DND-41 (cell line): ENCODE data around the gene PRND.

Experiments
- ATAC-seq: fragments of 200-7000 bp; cut with Tn5 transposase; 3 replicates; pipeline ENCODE4 v1.9.1; 2021; ENCODE audit warnings: low read depth; ENCODE audit not compliant: insufficient read depth
- DNase-seq: peaks from one replicate; pipeline ENCODE4 v3.0.0-alpha.2; 2020
- H2AFZ ChIP-seq: 2 replicates; pipeline ENCODE4 v1.6.0; 2012; ENCODE audit warnings: low read depth, low read length
- H3K27ac ChIP-seq: 2 replicates; pipeline ENCODE4 v1.5.1; 2012; ENCODE audit warnings: low read length, inconsistent platforms
- H3K27me3 ChIP-seq: fragments of 200-600 bp; sonication (generic); 2 replicates; pipeline ENCODE4 v1.6.0; 2012; ENCODE audit warnings: low read length, mild to moderate bottlenecking, inconsistent platforms; ENCODE audit not compliant: insufficient read depth, poor library complexity
- H3K36me3 ChIP-seq: 2 replicates; pipeline ENCODE4 v1.5.1; 2012; ENCODE audit warnings: low read length, inconsistent platforms; ENCODE audit not compliant: insufficient read depth
- H3K4me1 ChIP-seq: 2 replicates; pipeline ENCODE4 v1.5.1; 2012; ENCODE audit warnings: mild to moderate bottlenecking, low read length; ENCODE audit not compliant: insufficient read depth
- H3K4me2 ChIP-seq: 2 replicates; pipeline ENCODE4 v1.6.0; 2012; ENCODE audit warnings: mild to moderate bottlenecking, moderate library complexity, low read length, inconsistent platforms; ENCODE audit not compliant: insufficient read depth
- H3K4me3 ChIP-seq, 2 experiments: fragments of 200-600 bp in 1 of 2; shearing (Covaris generic) in 1 of 2; 2 replicates each; pipeline ENCODE4 v1.5.1; 2012 to 2016; ENCODE audit warnings: inconsistent platforms in 2 of 2, low read length in 2 of 2, mild to moderate bottlenecking in 2 of 2, low read depth in 1 of 2, moderate library complexity in 1 of 2
- H3K79me2 ChIP-seq: 2 replicates; pipeline ENCODE4 v1.6.0; 2012; ENCODE audit warnings: low read length, inconsistent platforms; ENCODE audit not compliant: insufficient read depth
- H3K9ac ChIP-seq: 2 replicates; pipeline ENCODE4 v1.6.0; 2012; ENCODE audit warnings: low read depth, mild to moderate bottlenecking, inconsistent platforms, low read length, moderate library complexity
- H3K9me3 ChIP-seq: 2 replicates; pipeline ENCODE4 v1.5.1; 2012; ENCODE audit warnings: low read length, moderate library complexity, mild to moderate bottlenecking, inconsistent platforms; ENCODE audit not compliant: insufficient read depth, severe bottlenecking
- H4K20me1 ChIP-seq: 2 replicates; pipeline ENCODE4 v1.6.0; 2012; ENCODE audit warnings: low read length; ENCODE audit not compliant: insufficient read depth
- CTCF ChIP-seq: IDR thresholded peaks from 2 replicates; pipeline ENCODE4 v1.5.1; 2012; ENCODE audit warnings: borderline replicate concordance, low read length, moderate library complexity, mild to moderate bottlenecking; ENCODE audit not compliant: poor library complexity, severe bottlenecking; ENCODE audit errors: extremely low read depth
- EZH2 ChIP-seq: IDR thresholded peaks from 3 replicates; pipeline ENCODE4 v1.6.1; 2012; ENCODE audit warnings: borderline replicate concordance, low read depth, mild to moderate bottlenecking, moderate library complexity, low read length, inconsistent platforms; ENCODE audit not compliant: severe bottlenecking

Gene PRND

DNA sequence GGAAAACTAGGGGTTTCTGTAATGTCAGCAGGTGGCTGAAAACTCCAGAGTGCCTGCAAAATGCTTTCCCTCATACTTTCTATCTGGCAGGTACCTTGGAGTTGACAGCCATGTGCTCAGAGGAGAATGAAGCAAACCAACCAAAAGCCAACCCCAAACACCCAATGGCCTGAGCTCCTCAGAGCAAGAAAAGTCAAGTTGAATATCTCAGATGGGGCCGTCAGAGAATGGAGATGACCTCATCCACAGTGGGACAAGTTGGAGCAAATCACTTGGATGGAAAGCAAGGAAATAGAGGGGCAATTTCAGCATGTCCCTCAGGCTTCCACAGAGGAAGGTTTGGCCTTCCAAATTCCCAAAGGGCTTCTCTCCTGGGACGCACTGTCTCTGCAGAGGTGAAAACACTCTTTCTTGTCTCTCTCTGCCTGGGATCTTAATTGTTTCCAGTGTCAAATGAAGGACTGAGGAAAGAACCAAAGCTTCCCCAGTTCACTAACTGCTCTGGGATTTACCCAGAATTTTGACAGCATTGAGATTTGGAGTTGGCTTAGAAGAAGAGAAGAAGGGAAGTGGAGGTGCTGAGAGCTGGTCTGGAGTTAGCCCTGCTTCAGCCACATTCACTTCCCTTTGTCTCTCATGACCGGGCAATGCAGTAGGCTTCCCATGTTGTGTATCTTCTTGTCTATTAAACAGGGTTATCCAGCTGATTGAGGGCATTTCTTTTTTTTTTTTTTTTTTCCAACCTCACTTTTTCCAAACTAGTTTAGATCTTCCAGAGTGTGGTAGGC, 42.2 kb downstream of the PRND start:
- Histone ChIP-seq H3K4me3 (no peak overlapping the region), H3K4me1 (peaks cover 8% of the 10 kb centered on the region), H3K4me2 (no peak overlapping the region), H3K9me3 (no peaks in the 10 kb centered on the region), H3K79me2 (no peaks in the 10 kb centered on the region), H3K27me3 (peaks cover 10% of the 10 kb centered on the region), H2AFZ (no peak overlapping the region), H3K9ac (no peak overlapping the region), H3K27ac (no peak overlapping the region), H3K36me3 (no peaks in the 10 kb centered on the region), H4K20me1 (no peaks in the 10 kb centered on the region)
- no peak for TF ChIP-seq EZH2
- no peak for TF ChIP-seq CTCF
- ATAC-seq: no peak
- no peak for DNase-seq

DNA sequence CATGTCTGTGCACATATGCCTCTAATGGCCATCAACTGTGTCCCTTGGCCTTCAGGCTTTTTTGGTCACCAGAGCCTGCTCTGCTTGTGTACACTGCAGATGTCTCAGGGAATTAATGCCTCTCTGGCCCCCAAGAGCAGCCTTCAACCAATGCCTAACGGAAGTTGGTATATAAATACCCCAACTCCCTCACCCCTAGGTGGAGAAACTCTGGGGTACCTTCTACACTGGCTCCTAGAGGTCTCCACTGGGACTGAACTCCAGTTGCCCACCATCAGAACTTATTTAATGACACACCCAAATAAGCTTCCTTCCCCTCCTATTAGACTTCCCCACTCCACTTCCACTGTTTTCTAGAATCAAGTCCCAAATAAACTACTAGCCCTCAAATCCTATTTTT, 43.1 kb downstream of the PRND start:
- Histone ChIP-seq H3K4me3 (no peak overlapping the region), H3K27me3 (peaks cover 10% of the 10 kb centered on the region), H4K20me1 (no peaks in the 10 kb centered on the region), H3K4me2 (no peak overlapping the region), H2AFZ (no peak overlapping the region), H3K9ac (no peak overlapping the region), H3K9me3 (no peaks in the 10 kb centered on the region), H3K4me1 (peaks cover 8% of the 10 kb centered on the region), H3K79me2 (no peaks in the 10 kb centered on the region), H3K36me3 (no peaks in the 10 kb centered on the region), H3K27ac (no peak overlapping the region)
- no peak for DNase-seq
- ATAC-seq: no peak
- TF ChIP-seq EZH2 (no peak), CTCF (no peak)

DNA sequence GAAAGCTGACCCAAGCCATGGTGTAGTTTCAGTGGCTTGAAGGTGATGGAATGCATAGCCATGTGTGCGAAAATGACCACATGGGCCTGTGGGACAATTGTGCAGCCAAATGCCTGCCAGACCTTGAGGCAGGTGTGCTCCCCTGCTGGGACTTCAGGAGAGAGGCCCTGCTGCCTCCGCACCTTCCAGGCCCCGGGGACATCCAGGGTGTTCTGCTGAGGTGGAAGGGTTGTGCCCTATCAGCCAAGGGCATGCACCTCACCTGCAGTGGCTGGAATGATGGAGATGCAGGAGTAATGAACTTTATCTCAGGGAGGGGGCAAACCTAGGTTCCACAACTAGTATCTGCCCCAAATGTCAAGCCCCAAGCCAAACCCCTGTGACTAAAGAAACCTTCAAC, 44.0 kb downstream of the PRND start:
- H3K9ac ChIP-seq: no peak overlapping the region
- peaks cover 10% of the 10 kb centered on the region for H3K27me3 ChIP-seq
- H3K4me2 ChIP-seq: no peak overlapping the region
- no peak overlapping the region for H3K27ac ChIP-seq
- H4K20me1 ChIP-seq: no peaks in the 10 kb centered on the region
- ATAC-seq: no peak
- H3K4me1 ChIP-seq: peaks cover 4% of the 10 kb centered on the region
- DNase-seq: no peak
- no peaks in the 10 kb centered on the region for H3K36me3 ChIP-seq
- peaks cover 2% of the 10 kb centered on the region for H3K9me3 ChIP-seq
- no peak overlapping the region for H3K4me3 ChIP-seq
- H2AFZ ChIP-seq: no peak overlapping the region
- no peaks in the 10 kb centered on the region for H3K79me2 ChIP-seq
- TF ChIP-seq EZH2: no peak
- TF ChIP-seq CTCF: no peak
